NB4 (cell line): ENCODE measurements around the gene NT5M.

Experiments used
- CTCF ChIP-seq: IDR thresholded peaks from one replicate; pipeline ENCODE4 v1.5.1; 2012; ENCODE audit warnings: low read depth, low read length
- POLR2A ChIP-seq: IDR thresholded peaks from 2 replicates; pipeline ENCODE4 v1.6.1; 2011; ENCODE audit warnings: mild to moderate bottlenecking; ENCODE audit not compliant: insufficient read length; ENCODE audit errors: extremely low read depth
- TF ChIP-seq, protein P1 (sequence below): IDR thresholded peaks from 2 replicates; pipeline ENCODE4 v1.6.1; 2011; ENCODE audit warnings: low read depth, low read length

DNA sequence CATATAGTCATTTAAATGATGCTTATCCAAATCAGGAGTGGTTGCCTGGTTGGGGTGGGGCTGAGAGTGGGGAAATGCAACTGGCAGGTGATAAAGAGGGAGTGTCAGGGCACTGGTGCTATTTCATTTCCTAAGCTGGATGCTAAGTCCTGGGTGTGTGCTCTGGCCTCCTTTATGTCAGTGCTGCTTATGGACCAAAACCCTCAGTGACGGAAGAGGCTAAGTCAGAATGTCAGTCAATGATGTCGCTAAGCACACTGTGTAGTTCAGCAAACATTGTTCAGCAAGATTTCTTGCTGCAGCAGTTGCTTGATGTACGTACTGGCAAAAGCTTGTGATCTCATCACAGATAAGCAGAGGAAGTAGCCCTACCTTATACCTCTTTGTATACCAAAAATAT is 49.8 kb upstream of the NT5M start:
- no peak for TF ChIP-seq CTCF
- no peak for TF ChIP-seq POLR2A
- TF ChIP-seq, protein P1, sequence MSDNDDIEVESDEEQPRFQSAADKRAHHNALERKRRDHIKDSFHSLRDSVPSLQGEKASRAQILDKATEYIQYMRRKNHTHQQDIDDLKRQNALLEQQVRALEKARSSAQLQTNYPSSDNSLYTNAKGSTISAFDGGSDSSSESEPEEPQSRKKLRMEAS: no peak
